ENCODE data around the gene PRR19.

The PRR19 gene

DNA sequence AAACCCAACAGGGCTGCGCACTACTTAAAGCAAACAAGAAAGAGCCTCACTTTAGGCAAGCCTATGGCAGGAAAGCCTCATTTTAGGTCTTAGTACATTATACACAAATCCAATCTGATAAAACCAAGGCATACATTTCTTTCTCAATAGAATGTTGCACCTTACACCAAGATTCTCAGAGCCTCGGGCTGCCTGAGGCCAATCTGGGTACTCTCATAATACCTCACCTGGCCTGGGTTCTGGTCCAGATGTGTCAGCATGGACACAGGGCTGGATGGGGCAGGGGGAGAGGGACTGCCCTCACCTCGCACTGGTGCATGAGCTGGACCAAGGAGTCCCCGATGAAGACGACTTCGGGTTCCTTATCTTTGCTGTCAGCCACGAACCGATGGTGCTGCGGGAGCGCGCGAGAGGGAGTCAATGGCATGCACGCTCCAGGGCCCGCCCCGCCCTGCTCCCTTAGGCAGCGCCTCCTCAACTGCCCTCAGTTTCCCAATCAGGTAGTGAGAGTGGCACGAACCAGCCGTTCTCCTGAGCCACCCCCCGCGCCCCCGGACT lies at the start of gene PRR19:
TSS of gene PRR19 (plus strand) at position 487 of the 558 bp plus-strand sequence. CDS start 7,453 bp downstream, outside the sequence.
- Histone ChIP-seq H3K27ac (ENCODE audit: poor library complexity, severe bottlenecking) (peak within 1 kb of the TSS; percentile 43), H3K36me3 (ENCODE audit: low read depth) (peaks cover 9% of the 10 kb centered on the region), H3K27me3 (ENCODE audit: insufficient read depth, poor library complexity, severe bottlenecking) (no peaks in the 10 kb centered on the region), H3K4me3 (ENCODE audit: severe bottlenecking) (peak within 1 kb of the TSS; percentile 54), H3K9me3 (ENCODE audit: severe bottlenecking) (no peaks in the 10 kb centered on the region), H3K4me1 (ENCODE audit: insufficient read depth, poor library complexity, severe bottlenecking) (peaks cover 10% of the 10 kb centered on the region)
- DNase-seq (ENCODE audit: low spot score) (no peak), ATAC-seq (ENCODE audit: low read depth) (peak; percentile 40)
- TF ChIP-seq CTCF (IDR thresholded peaks at IDR 0.05; ENCODE audit: poor library complexity, severe bottlenecking): no peak

DNA sequence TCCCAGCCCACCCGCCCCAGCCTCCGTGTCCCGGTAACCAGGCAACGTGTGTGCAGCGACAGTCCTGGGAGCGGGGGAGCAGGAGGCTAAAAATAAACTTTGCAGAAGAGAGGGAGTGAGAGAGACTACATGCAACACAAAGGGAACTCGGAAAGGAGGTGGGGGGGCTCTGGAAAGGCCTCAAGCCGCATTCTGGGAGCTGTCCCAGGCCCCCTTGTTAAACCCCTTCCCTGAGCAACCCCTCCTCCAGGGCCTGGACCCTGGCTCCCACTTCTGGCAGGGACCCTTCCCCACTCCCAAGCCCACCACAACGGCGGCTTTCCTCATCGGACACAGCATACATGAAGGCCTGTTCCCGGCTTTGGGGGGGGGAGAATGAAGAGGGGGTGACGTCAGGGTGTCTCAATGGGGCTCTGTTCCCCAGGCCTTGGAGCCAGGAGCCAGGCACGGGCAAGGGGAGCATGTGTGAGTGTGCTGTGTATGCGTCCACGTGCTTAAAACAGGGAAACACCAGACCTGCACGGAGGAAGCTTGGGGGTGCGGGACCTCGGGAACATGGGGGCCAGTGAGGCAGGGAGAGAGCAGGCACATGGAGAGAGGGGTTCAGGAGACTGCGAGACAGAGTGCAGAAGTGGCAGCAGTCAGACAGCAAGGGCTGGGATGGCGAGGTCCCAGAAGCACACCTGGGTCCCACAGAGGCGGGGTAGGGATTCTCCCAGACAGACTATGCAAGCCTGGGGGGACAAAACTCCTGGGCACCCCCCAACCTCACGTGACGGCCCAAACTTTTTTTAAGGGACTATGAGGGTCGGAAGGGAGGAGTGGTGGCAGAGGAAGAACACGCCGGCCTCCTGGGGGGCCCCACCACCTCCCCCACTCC lies 49.3 kb upstream of the PRR19 start:
- DNase-seq (ENCODE audit: low spot score) (no peak), ATAC-seq (ENCODE audit: low read depth) (peak; percentile 5; the same call in 1 of the 3 replicates)
- no peaks in the 10 kb centered on the region for H3K9me3 ChIP-seq (ENCODE audit: severe bottlenecking)
- peak overlapping the region; percentile 96 for H3K27ac ChIP-seq (ENCODE audit: poor library complexity, severe bottlenecking)
- no peak for TF ChIP-seq CTCF (IDR thresholded peaks at IDR 0.05; ENCODE audit: poor library complexity, severe bottlenecking)
- peak overlapping the region; percentile 79 for H3K4me3 ChIP-seq (ENCODE audit: severe bottlenecking)
- H3K36me3 ChIP-seq (ENCODE audit: low read depth): peaks cover 31% of the 10 kb centered on the region
- H3K4me1 ChIP-seq (ENCODE audit: insufficient read depth, poor library complexity, severe bottlenecking): peaks cover 7% of the 10 kb centered on the region
- no peaks in the 10 kb centered on the region for H3K27me3 ChIP-seq (ENCODE audit: insufficient read depth, poor library complexity, severe bottlenecking)

DNA sequence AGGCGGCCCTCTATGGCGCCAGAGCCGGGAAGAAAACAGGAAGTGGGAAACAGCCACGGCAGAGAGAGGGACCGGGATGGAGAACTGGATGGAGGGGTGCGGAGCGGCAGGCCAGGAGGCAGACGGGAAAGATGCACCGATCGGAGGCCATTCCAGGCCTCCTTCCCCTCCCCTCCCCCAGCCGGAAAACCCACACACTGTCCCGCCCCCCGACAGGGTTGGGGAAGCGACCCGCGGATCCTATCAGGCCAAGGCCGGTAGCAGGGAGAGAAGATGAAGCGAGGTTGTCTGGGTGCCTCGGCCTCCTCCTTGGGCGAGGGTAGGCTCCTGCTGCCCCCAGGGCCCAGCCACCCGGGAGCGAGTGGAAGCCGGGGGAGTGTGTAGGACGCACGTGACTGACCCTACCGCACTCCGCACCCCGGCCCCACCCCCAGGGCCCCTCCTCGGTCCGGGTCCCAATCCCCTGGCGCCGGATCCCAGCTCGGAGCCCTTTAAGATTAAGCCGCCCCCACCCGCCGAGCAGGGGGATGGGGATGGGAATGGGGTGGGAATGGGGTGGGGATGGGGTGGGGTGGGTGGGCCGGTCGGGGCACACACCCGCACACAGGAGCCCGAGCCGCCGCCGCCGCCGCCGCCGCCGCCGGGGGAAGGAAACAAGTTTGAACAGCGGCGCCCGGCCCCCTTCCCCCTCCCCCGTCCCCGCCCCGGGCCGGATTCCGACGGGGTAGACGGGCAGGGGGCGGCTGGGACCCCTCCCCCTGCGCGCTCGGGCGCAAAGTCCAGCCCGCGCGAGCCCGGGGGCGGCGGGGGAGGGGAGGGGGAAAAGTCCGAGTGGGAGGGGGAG lies 48.5 kb upstream of the PRR19 start:
- peak overlapping the region; percentile 79 for H3K4me3 ChIP-seq (ENCODE audit: severe bottlenecking)
- no peaks in the 10 kb centered on the region for H3K27me3 ChIP-seq (ENCODE audit: insufficient read depth, poor library complexity, severe bottlenecking)
- DNase-seq (ENCODE audit: low spot score): no peak
- H3K4me1 ChIP-seq (ENCODE audit: insufficient read depth, poor library complexity, severe bottlenecking): peaks cover 7% of the 10 kb centered on the region
- TF ChIP-seq CTCF (IDR thresholded peaks at IDR 0.05; ENCODE audit: poor library complexity, severe bottlenecking): no peak
- H3K36me3 ChIP-seq (ENCODE audit: low read depth): peaks cover 28% of the 10 kb centered on the region
- ATAC-seq (ENCODE audit: low read depth): peak; percentile 35
- H3K9me3 ChIP-seq (ENCODE audit: severe bottlenecking): no peaks in the 10 kb centered on the region
- peak overlapping the region; percentile 96 for H3K27ac ChIP-seq (ENCODE audit: poor library complexity, severe bottlenecking)

DNA sequence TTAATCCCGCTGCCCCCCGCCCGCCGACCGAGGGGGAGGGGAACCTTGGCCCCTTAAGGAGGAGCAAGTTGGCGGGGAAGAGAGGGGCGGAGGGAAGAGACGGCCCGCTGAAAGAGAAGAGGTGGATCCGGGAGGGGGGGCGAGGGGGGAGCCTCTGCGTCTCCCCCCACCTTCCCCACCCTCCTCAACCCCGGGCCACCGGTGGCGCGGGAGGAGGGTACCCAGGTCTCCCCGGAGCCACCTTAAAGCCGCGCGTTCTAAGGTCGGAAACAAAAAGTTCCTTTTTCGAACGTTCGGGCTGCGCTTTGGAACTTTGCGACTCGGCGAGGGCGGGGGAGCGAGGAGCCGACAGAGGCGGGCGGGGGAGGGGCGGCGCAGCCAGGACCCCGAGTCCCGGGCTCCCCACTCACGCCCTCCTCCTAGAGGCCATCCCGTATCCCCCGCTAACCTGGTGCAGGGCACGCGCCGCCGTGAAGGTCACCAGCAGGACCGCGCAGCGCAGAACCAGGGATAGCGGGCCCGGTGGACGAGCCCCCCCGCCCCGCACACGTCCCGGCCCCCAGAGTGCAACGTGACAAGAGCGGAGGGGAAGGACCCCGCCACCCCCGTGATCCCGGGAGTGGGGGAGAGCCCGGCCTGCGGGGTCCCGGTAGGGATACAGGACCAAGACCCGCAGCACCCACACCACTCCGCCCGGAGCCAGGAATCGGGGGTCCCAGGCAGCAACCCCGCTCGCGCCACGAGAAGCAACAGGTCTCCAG lies 47.7 kb upstream of the PRR19 start:
- Histone ChIP-seq H3K27ac (ENCODE audit: poor library complexity, severe bottlenecking) (peak overlapping the region; percentile 96), H3K9me3 (ENCODE audit: severe bottlenecking) (no peaks in the 10 kb centered on the region), H3K4me3 (ENCODE audit: severe bottlenecking) (peak overlapping the region; percentile 79), H3K4me1 (ENCODE audit: insufficient read depth, poor library complexity, severe bottlenecking) (peaks cover 7% of the 10 kb centered on the region), H3K36me3 (ENCODE audit: low read depth) (peaks cover 20% of the 10 kb centered on the region), H3K27me3 (ENCODE audit: insufficient read depth, poor library complexity, severe bottlenecking) (no peaks in the 10 kb centered on the region)
- no peak for TF ChIP-seq CTCF (IDR thresholded peaks at IDR 0.05; ENCODE audit: poor library complexity, severe bottlenecking)
- DNase-seq (ENCODE audit: low spot score): no peak
- ATAC-seq (ENCODE audit: low read depth): no peak

Measured in RWPE2 (cell line).